ENCODE data around the gene PITPNC1. TPM values are rescaled to one million over a fixed set of nuclear protein-coding genes. Genes with fewer than 3 reads are reported as not detected.

The PITPNC1 gene
- total and polyA plus RNA-seq, 12 donors, result 4.9 to 33.0 (median 14.0) TPM

- no peak overlapping the region for H3K4me3 ChIP-seq
- H3K27ac ChIP-seq, result no peak overlapping the region
- no peaks in the 10 kb centered on the region for H3K27me3 ChIP-seq
- DNase-seq, result no peak
- TF ChIP-seq POLR2A (IDR thresholded peaks at IDR 0.05), result no peak
- no peak for TF ChIP-seq CTCF (IDR thresholded peaks at IDR 0.05)
- no peaks in the 10 kb centered on the region for H3K36me3 ChIP-seq (replicated peaks in 1 of 2)
- peaks cover 4 to 15% of the 10 kb centered on the region in 2 donors for H3K4me1 ChIP-seq (replicated peaks in 1 of 2)
- intact Hi-C loops (cut with DNase I), result loop anchor here in 1 of 2 donors (10.0 kb wide), 1 partner anchor 109 kb away; no protein-coding TSS in a partner anchor
- H3K9me3 ChIP-seq (replicated peaks in 1 of 3), result no peaks in the 10 kb centered on the region
- WGBS, 4 donors, result 81 to 89% (median 83%) methylated on average over 5 to 7 of the region's 7 CpGs
Measured at GRCh38 chr17:67496286-67496685, 119.2 kb downstream of the PITPNC1 start.

- Histone ChIP-seq H3K36me3 (replicated peaks in 1 of 2) (no peaks in the 10 kb centered on the region), H3K4me1 (replicated peaks in 1 of 2) (peaks cover 0 to 11% of the 10 kb centered on the region in 2 donors), H3K4me3 (no peak overlapping the region), H3K27ac (no peak overlapping the region), H3K9me3 (replicated peaks in 1 of 3) (no peaks in the 10 kb centered on the region), H3K27me3 (no peaks in the 10 kb centered on the region)
- TF ChIP-seq CTCF (IDR thresholded peaks at IDR 0.05) (no peak), POLR2A (IDR thresholded peaks at IDR 0.05) (no peak)
- no peak for DNase-seq
- WGBS, 4 donors, result 93 to 95% (median 94%) methylated on average over 4 of the region's 4 CpGs
- intact Hi-C loops (cut with DNase I), result loop anchor here in 1 of 2 donors (10.0 kb wide), 1 partner anchor 105 kb away; no protein-coding TSS in a partner anchor
Measured at GRCh38 chr17:67499685-67500084, 122.6 kb downstream of the PITPNC1 start.

- peaks cover 0 to 11% of the 10 kb centered on the region in 2 donors for H3K4me1 ChIP-seq (replicated peaks in 1 of 2)
- intact Hi-C loops (cut with DNase I), result no loop called here
- H3K27ac ChIP-seq, result no peak overlapping the region
- no peaks in the 10 kb centered on the region for H3K27me3 ChIP-seq
- no peak overlapping the region for H3K4me3 ChIP-seq
- TF ChIP-seq CTCF (IDR thresholded peaks at IDR 0.05), result no peak
- no peak for TF ChIP-seq POLR2A (IDR thresholded peaks at IDR 0.05)
- no peak for DNase-seq
- WGBS, 4 donors, result 32 to 43% (median 36%) methylated on average over 2 of the region's 2 CpGs
- no peaks in the 10 kb centered on the region for H3K9me3 ChIP-seq (replicated peaks in 1 of 3)
- no peaks in the 10 kb centered on the region for H3K36me3 ChIP-seq (replicated peaks in 1 of 2)
Measured at GRCh38 chr17:67500261-67500660, 123.2 kb downstream of the PITPNC1 start.

- 95 to 97% (median 95%) methylated on average over 11 of the region's 11 CpGs for WGBS, 4 donors
- Histone ChIP-seq H3K27me3 (no peaks in the 10 kb centered on the region), H3K9me3 (replicated peaks in 1 of 3) (no peaks in the 10 kb centered on the region), H3K4me1 (replicated peaks in 1 of 2) (peaks cover 0 to 11% of the 10 kb centered on the region in 2 donors), H3K36me3 (replicated peaks in 1 of 2) (no peaks in the 10 kb centered on the region), H3K27ac (no peak overlapping the region), H3K4me3 (no peak overlapping the region)
- intact Hi-C loops (cut with DNase I), result no loop called here
- DNase-seq, result no peak
- no peak for TF ChIP-seq CTCF (IDR thresholded peaks at IDR 0.05)
- no peak for TF ChIP-seq POLR2A (IDR thresholded peaks at IDR 0.05)
Measured at GRCh38 chr17:67500677-67501300, 123.7 kb downstream of the PITPNC1 start.

Data from adrenal gland (tissue), 12 donors.